Stimulated activated CD8-positive, alpha-beta memory T cell treated with anti-CD3 and anti-CD28 coated beads, Interleukin-15, amount 100 ng/mL, for 48 hours (primary cell): Measurements from ENCODE around the gene COL23A1.

Source experiments
- DNase-seq, 2 donors: peaks; one replicate each; pipeline ENCODE4 v3.0.0-alpha.2; 2020; ENCODE audit warnings: low read depth in 2 of 2

The COL23A1 gene

GRCh38 chr5:178398901-178399700 lies 191.1 kb downstream of the COL23A1 start:
- no peak for DNase-seq

- no peak for DNase-seq
Observed at GRCh38 chr5:178396796-178397720, 193.1 kb downstream of the COL23A1 start.

GRCh38 chr5:178394074-178394473 lies 196.1 kb downstream of the COL23A1 start:
- no peak for DNase-seq

- DNase-seq, result no peak
Observed at GRCh38 chr5:178392931-178393394, 197.2 kb downstream of the COL23A1 start.

GRCh38 chr5:178392386-178392785 lies 197.8 kb downstream of the COL23A1 start:
- DNase-seq, result no peak

- DNase-seq, result no peak
Observed at GRCh38 chr5:178391480-178391879, 198.7 kb downstream of the COL23A1 start.

- no peak for DNase-seq
Observed at GRCh38 chr5:178389796-178390195, 200.4 kb downstream of the COL23A1 start.

GRCh38 chr5:178389026-178389729 lies 201.0 kb downstream of the COL23A1 start:
- no peak for DNase-seq

GRCh38 chr5:178388386-178389025 lies 201.7 kb downstream of the COL23A1 start:
- DNase-seq, result no peak

- no peak for DNase-seq
Observed at GRCh38 chr5:178387856-178388190, 202.4 kb downstream of the COL23A1 start.

- no peak for DNase-seq
Observed at GRCh38 chr5:178387061-178387855, 202.9 kb downstream of the COL23A1 start.

GRCh38 chr5:178386336-178386931 lies 203.8 kb downstream of the COL23A1 start:
- no peak for DNase-seq

GRCh38 chr5:178385496-178385890 lies 204.7 kb downstream of the COL23A1 start:
- no peak for DNase-seq

- DNase-seq, result no peak
Observed at GRCh38 chr5:178384816-178385495, 205.2 kb downstream of the COL23A1 start.

- no peak for DNase-seq
Observed at GRCh38 chr5:178383919-178384815, 206.0 kb downstream of the COL23A1 start.

GRCh38 chr5:178383301-178383918 lies 206.8 kb downstream of the COL23A1 start:
- no peak for DNase-seq

GRCh38 chr5:178382754-178383164 lies 207.4 kb downstream of the COL23A1 start:
- DNase-seq, result no peak
